Subcutaneous abdominal adipose tissue (tissue), 5 donors: ENCODE measurements around the gene ITIH6.
"Not testable (repeated sequence)": the region's sequence is repeated elsewhere in the genome, so short reads cannot be mapped to it uniquely, and the experiment has no call there.

Experiments used
- H3K27ac ChIP-seq: one replicate; pipeline ENCODE4 v1.7.0; 2013; ENCODE audit warnings: low read depth, mild to moderate bottlenecking, inconsistent platforms, low read length, moderate library complexity
- H3K27me3 ChIP-seq, 5 donors: one replicate each; pipeline ENCODE4 v1.7.0; 2013; ENCODE audit warnings: low read length in 5 of 5, inconsistent platforms in 1 of 5; ENCODE audit not compliant: control insufficient read depth in 5 of 5, insufficient read depth in 4 of 5
- H3K36me3 ChIP-seq, 5 donors: one replicate each; pipeline ENCODE4 v1.7.0; 2013; ENCODE audit warnings: low read length in 5 of 5; ENCODE audit not compliant: control insufficient read depth in 5 of 5, insufficient read depth in 5 of 5
- H3K4me1 ChIP-seq, 5 donors: one replicate each; pipeline ENCODE4 v1.7.0; 2013; ENCODE audit warnings: low read length in 5 of 5, mild to moderate bottlenecking in 3 of 5, moderate library complexity in 1 of 5; ENCODE audit not compliant: control insufficient read depth in 5 of 5, insufficient read depth in 5 of 5
- H3K4me3 ChIP-seq, 5 donors: one replicate each; pipeline ENCODE4 v1.7.0; 2013; ENCODE audit warnings: low read length in 5 of 5, low read depth in 1 of 5
- H3K9ac ChIP-seq, 5 donors: one replicate each; pipeline ENCODE4 v1.7.0; 2013; ENCODE audit warnings: low read length in 5 of 5, mild to moderate bottlenecking in 4 of 5, moderate library complexity in 3 of 5
- H3K9me3 ChIP-seq, 5 donors: one replicate each; pipeline ENCODE4 v1.7.0; 2013; ENCODE audit warnings: low read length in 5 of 5; ENCODE audit not compliant: control insufficient read depth in 5 of 5
- donor health status: healthy.
- donor health status: healthy.
- donor health status: healthy.
- donor health status: healthy.
- donor health status: healthy.

Gene ITIH6

GRCh38 chrX:54776061-54776460 is 22.0 kb downstream of the ITIH6 start:
- no peak overlapping the region for H3K27ac ChIP-seq

GRCh38 chrX:54774391-54775094 is 23.5 kb downstream of the ITIH6 start:
- not testable (repeated sequence) for H3K27ac ChIP-seq, H3K36me3 ChIP-seq, H3K4me3 ChIP-seq, H3K9me3 ChIP-seq, H3K9ac ChIP-seq, H3K4me1 ChIP-seq
- H3K27me3 ChIP-seq: peaks cover 3 to 16% (median 8%) of the 10 kb centered on the region in 5 donors

More at GRCh38 chrX:54776061-54776460, 22.0 kb downstream of the ITIH6 start:
- Histone ChIP-seq H3K9ac (no peak overlapping the region), H3K36me3 (no peaks in the 10 kb centered on the region), H3K9me3 (peaks cover 0 to 2% (median 0%) of the 10 kb centered on the region in 5 donors), H3K4me3 (no peak overlapping the region), H3K4me1 (peaks cover 0 to 5% (median 0%) of the 10 kb centered on the region in 5 donors), H3K27me3 (peaks cover 3 to 16% (median 8%) of the 10 kb centered on the region in 5 donors)

GRCh38 chrX:54758114-54759055 is 39.7 kb downstream of the ITIH6 start:
- Histone ChIP-seq H3K4me1 (no peaks in the 10 kb centered on the region), H3K4me3 (no peak overlapping the region), H3K27ac (no peak overlapping the region), H3K36me3 (no peaks in the 10 kb centered on the region), H3K9ac (no peak overlapping the region), H3K9me3 (peaks cover 0 to 10% (median 3%) of the 10 kb centered on the region in 5 donors), H3K27me3 (peaks cover 0 to 4% (median 0%) of the 10 kb centered on the region in 5 donors)

- no peak overlapping the region for H3K9ac ChIP-seq
- H3K9me3 ChIP-seq: peaks cover 0 to 3% (median 0%) of the 10 kb centered on the region in 5 donors
- no peak overlapping the region for H3K27ac ChIP-seq
- H3K4me3 ChIP-seq: no peak overlapping the region
- peaks cover 0 to 8% (median 2%) of the 10 kb centered on the region in 5 donors for H3K27me3 ChIP-seq
- no peaks in the 10 kb centered on the region for H3K36me3 ChIP-seq
- no peaks in the 10 kb centered on the region for H3K4me1 ChIP-seq
Measured at GRCh38 chrX:54754854-54755253, 43.2 kb downstream of the ITIH6 start.

- H3K4me1 ChIP-seq: no peaks in the 10 kb centered on the region
- H3K36me3 ChIP-seq: no peaks in the 10 kb centered on the region
- no peak overlapping the region for H3K9ac ChIP-seq
Measured at GRCh38 chrX:54748626-54749025, 49.4 kb downstream of the ITIH6 start.

GRCh38 chrX:54747733-54748393 is 50.2 kb downstream of the ITIH6 start:
- Histone ChIP-seq H3K4me1 (no peaks in the 10 kb centered on the region), H3K36me3 (no peaks in the 10 kb centered on the region), H3K27ac (no peak overlapping the region), H3K9me3 (no peaks in the 10 kb centered on the region), H3K4me3 (no peak overlapping the region), H3K9ac (no peak overlapping the region), H3K27me3 (peaks cover 0 to 14% (median 7%) of the 10 kb centered on the region in 5 donors)

More at GRCh38 chrX:54748626-54749025, 49.4 kb downstream of the ITIH6 start:
- Histone ChIP-seq H3K9me3 (no peaks in the 10 kb centered on the region), H3K27ac (no peak overlapping the region), H3K27me3 (peaks cover 0 to 14% (median 7%) of the 10 kb centered on the region in 5 donors), H3K4me3 (no peak overlapping the region)

- H3K4me3 ChIP-seq: no peak overlapping the region
- no peaks in the 10 kb centered on the region for H3K36me3 ChIP-seq
- peaks cover 0 to 14% (median 7%) of the 10 kb centered on the region in 5 donors for H3K27me3 ChIP-seq
- H3K9ac ChIP-seq: no peak overlapping the region
- H3K4me1 ChIP-seq: no peaks in the 10 kb centered on the region
- H3K9me3 ChIP-seq: no peaks in the 10 kb centered on the region
- H3K27ac ChIP-seq: no peak overlapping the region
Measured at GRCh38 chrX:54746928-54747327, 51.1 kb downstream of the ITIH6 start.

GRCh38 chrX:54745676-54746075 is 52.4 kb downstream of the ITIH6 start:
- no peaks in the 10 kb centered on the region for H3K9me3 ChIP-seq
- H3K4me3 ChIP-seq: no peak overlapping the region
- H3K27me3 ChIP-seq: peaks cover 0 to 14% (median 3%) of the 10 kb centered on the region in 5 donors
- no peaks in the 10 kb centered on the region for H3K36me3 ChIP-seq
- no peak overlapping the region for H3K27ac ChIP-seq
- H3K4me1 ChIP-seq: no peaks in the 10 kb centered on the region
- H3K9ac ChIP-seq: no peak overlapping the region

GRCh38 chrX:54738567-54738966 is 59.5 kb downstream of the ITIH6 start:
- not testable (repeated sequence) for H3K27ac ChIP-seq, H3K4me3 ChIP-seq, H3K4me1 ChIP-seq, H3K9ac ChIP-seq, H3K9me3 ChIP-seq, H3K27me3 ChIP-seq, H3K36me3 ChIP-seq
